Iris pigment epithelial cell (primary cell): ENCODE data around the gene AOC3.
A peak's percentile ranks its signal among the peaks of the same experiment; 100 is the strongest.
"Not testable (repeated sequence)": the region's sequence is repeated elsewhere in the genome, so short reads cannot be mapped to it uniquely, and the experiment has no call there.

Experiments used
- DNase-seq: peaks from one replicate; pipeline ENCODE4 v3.0.0-alpha.2; 2011; ENCODE audit warnings: low read depth

The AOC3 gene

DNA sequence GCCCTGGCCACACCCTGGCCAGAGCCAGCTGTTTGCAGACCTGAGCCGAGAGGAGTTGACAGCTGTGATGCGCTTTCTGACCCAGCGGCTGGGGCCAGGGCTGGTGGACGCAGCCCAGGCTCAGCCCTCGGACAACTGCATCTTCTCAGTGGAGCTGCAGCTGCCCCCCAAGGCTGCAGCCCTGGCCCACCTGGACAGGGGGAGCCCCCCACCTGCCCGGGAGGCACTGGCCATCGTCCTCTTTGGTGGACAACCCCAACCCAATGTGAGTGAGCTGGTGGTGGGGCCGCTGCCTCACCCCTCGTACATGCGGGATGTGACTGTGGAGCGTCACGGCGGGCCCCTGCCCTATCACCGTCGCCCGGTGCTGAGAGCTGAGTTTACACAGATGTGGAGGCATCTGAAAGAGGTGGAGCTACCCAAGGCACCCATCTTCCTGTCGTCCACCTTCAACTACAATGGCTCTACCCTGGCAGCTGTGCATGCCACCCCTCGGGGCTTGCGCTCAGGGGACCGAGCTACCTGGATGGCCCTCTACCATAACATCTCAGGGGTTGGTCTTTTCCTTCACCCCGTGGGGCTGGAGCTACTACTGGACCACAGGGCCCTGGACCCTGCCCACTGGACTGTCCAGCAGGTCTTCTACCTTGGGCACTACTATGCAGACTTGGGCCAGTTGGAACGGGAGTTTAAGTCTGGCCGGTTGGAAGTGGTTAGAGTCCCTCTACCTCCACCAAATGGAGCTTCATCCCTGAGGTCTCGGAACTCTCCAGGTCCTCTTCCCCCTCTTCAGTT lies 6.0 kb upstream of the AOC3 start:
- no peak for DNase-seq

GRCh38 chr17:42845556-42845917 lies 5.5 kb upstream of the AOC3 start:
- no peak for DNase-seq

- no peak for DNase-seq
Measured at GRCh38 chr17:42845918-42846593, 4.9 kb upstream of the AOC3 start.

GRCh38 chr17:42846594-42847280 lies 4.3 kb upstream of the AOC3 start:
- DNase-seq = peak; percentile 59

GRCh38 chr17:42848093-42848492 lies 2.9 kb upstream of the AOC3 start:
- DNase-seq = no peak

DNA sequence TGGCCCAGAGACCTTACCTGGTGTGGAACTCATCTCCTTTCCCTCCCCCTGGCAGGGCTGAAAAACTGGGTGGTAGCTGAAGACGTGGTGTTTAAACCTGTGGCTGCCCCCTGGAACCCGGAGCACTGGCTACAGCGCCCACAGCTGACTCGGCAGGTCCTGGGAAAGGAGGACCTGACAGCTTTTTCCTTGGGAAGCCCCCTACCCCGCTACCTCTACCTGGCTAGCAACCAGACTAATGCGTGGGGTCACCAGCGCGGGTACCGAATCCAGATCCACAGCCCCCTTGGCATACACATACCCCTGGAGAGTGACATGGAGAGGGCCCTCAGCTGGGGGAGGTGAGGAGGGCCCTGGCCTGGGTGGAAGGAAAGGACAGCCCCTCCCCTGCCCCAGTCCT lies 2.0 kb upstream of the AOC3 start:
- DNase-seq = no peak

DNA sequence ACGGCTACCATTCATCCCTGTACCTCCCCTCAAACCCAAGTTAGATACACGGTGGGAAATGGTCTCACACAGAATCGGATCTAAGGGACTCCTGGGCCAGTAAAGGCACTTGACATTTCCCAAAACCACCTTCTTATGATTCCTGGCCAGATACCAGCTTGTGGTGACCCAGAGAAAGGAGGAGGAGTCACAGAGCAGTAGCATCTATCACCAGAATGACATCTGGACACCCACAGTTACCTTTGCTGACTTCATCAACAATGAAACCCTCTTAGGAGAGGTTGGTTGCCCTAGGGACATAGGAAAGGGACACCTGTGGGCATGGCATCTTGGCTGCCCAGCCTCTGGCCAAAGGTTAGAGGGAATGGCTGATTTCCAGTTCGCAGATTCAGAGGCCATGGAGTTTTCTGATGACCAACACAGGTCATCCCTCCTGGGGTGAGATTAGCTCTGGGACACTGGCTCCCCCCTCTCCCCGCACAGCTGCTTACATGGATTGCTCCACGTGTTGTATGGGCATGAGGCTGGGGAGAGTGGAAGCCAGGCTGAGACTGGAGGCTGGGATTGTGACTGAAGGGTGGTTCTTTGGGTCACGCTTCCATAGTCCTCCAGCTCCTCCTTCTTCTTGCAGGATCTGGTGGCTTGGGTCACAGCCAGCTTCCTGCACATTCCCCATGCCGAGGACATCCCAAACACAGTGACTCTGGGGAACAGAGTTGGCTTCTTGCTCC lies 1.4 kb upstream of the AOC3 start:
- DNase-seq = no peak

DNA sequence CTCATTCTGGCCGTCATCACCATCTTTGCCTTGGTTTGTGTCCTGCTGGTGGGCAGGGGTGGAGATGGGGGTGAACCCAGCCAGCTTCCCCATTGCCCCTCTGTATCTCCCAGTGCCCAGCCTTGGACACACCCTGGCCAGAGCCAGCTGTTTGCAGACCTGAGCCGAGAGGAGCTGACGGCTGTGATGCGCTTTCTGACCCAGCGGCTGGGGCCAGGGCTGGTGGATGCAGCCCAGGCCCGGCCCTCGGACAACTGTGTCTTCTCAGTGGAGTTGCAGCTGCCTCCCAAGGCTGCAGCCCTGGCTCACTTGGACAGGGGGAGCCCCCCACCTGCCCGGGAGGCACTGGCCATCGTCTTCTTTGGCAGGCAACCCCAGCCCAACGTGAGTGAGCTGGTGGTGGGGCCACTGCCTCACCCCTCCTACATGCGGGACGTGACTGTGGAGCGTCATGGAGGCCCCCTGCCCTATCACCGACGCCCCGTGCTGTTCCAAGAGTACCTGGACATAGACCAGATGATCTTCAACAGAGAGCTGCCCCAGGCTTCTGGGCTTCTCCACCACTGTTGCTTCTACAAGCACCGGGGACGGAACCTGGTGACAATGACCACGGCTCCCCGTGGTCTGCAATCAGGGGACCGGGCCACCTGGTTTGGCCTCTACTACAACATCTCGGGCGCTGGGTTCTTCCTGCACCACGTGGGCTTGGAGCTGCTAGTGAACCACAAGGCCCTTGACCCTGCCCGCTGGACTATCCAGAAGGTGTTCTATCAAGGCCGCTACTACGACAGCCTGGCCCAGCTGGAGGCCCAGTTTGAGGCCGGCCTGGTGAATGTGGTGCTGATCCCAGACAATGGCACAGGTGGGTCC lies 607 bp downstream of the AOC3 start:
- not testable (repeated sequence) for DNase-seq

DNA sequence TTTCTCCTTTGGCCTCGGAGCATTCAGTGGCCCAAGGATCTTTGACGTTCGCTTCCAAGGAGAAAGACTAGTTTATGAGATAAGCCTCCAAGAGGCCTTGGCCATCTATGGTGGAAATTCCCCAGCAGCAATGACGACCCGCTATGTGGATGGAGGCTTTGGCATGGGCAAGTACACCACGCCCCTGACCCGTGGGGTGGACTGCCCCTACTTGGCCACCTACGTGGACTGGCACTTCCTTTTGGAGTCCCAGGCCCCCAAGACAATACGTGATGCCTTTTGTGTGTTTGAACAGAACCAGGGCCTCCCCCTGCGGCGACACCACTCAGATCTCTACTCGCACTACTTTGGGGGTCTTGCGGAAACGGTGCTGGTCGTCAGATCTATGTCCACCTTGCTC lies 1.4 kb downstream of the AOC3 start:
- no peak for DNase-seq

- no peak for DNase-seq
Measured at GRCh38 chr17:42853004-42853403, 2.0 kb downstream of the AOC3 start.

DNA sequence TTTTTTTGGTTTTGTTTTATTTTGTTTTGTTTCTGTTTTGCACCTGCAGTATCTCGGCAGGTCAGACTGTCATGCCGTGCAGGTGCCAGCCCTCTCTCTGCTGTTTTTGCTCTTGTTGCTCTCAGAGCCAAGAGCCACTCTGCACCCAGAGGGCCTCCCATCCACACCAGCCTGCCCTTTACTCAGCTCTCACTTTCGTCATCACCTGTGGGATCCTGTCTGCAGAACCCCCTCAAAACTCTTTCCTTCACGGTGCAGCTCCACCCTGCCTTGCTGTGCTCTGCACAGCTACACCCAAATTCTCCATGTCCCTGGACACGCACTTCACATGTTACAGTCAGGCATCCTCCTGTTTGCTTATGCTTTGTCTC lies 2.6 kb downstream of the AOC3 start:
- DNase-seq = no peak

- DNase-seq = no peak
Measured at GRCh38 chr17:42853968-42854790, 3.2 kb downstream of the AOC3 start.

DNA sequence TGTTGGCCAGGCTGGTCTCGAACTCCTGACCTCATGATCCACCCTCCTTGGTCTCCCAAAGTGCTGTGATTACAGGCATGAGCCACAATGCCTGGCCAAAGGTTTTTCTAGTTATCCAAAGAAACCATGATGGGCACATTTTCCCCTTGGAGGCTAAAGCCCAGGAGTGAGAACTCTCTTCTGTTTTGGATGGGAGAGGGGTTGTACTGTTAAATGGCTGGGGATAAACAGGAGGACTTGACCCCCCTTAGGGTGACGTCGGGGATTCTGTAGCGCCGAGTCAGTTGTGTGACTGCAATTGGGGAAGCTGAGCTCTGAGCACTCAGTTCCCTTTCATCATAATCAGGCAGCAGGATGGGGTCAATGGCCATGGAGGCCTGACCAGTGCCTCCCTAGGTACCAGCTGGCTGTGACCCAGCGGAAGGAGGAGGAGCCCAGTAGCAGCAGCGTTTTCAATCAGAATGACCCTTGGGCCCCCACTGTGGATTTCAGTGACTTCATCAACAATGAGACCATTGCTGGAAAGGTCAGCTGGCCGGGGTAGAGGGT lies 4.1 kb downstream of the AOC3 start:
- DNase-seq = no peak

- DNase-seq = not testable (repeated sequence)
Measured at GRCh38 chr17:42856093-42856492, 5.1 kb downstream of the AOC3 start.

- not testable (repeated sequence) for DNase-seq
Measured at GRCh38 chr17:42856516-42856915, 5.5 kb downstream of the AOC3 start.

- DNase-seq = no peak
Measured at GRCh38 chr17:42857389-42857788, 6.4 kb downstream of the AOC3 start.

DNA sequence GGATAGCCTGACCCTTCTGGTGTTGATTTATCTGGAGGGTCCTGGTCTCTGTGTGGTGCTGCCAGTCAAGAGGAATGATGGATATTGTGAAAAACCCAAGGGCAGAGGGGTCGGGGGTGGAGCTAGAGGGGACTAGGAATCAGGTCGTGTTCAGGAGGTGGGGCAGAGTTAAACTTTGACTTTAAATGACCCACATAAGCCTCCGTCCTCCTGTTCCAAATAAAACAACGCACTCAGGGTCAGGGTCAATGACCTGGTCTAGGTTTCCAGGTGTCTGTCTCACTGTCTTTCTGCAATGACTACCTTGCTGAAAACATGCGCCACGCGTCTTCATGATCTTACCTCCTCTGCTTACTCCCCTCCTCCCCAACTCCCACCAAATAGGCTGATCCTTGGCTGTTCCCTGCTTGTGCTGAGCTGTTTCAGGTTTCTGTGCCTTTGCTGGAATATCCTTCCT lies 14.7 kb downstream of the AOC3 start:
- no peak for DNase-seq

- no peak for DNase-seq
Measured at GRCh38 chr17:42866216-42866615, 15.2 kb downstream of the AOC3 start.

DNA sequence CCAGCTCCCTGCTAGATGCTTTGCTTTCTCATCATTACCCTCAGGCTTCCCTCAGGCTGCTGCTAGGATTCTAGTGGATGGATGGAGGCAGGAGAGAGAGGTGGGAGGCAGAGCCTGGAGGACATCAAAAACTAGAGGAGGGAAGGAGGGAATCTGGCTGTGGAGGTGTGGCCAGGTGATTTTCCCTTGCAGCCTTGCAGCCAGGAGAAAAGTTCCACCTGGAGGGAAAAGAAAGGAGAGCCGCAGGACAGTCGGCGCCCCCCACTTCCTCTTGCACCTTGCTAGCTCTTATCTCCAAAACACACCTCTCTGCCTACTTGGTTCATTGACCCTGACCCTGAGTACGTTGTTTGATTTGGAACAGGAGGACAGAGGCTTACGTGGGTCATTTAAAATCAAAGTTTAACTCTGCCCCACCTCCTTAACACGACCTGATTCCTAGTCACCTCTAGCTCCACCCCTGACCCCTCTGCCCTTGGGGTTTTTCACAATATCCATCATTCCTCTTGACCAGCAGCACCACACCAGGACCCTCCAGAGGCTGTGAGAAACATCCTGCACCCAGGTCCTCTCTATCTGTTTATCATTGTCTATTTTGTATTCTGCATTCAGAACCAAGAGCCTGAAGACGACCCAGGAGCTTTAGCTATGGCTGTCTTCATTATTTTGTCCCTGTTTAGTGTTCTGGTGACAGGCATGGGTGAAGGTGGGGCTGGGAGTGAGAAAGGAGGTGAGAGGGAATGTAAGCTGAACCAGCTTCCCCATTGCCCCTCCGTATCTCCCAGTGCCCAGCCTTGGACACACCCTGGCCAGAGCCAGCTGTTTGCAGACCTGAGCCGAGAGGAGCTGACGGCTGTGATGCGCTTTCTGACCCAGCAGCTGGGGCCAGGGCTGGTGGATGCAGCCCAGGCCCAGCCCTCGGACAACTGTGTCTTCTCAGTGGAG lies 15.9 kb downstream of the AOC3 start:
- DNase-seq = no peak
